Osteoblast (primary cell): ENCODE data around the gene TRIM72. TPM values are rescaled to one million over a fixed set of nuclear protein-coding genes. Genes with fewer than 3 reads are reported as not detected.
"Not testable (repeated sequence)": the region's sequence is repeated elsewhere in the genome, so short reads cannot be mapped to it uniquely, and the experiment has no call there.

Experiments
- DNase-seq: peaks from one replicate; pipeline ENCODE4 v3.0.0; 2011; ENCODE audit warnings: low spot score, mixed read lengths; ENCODE audit not compliant: insufficient read length; ENCODE audit errors: missing footprints
- H2AFZ ChIP-seq: 2 replicates; pipeline ENCODE4 v1.6.0; 2011; ENCODE audit warnings: mild to moderate bottlenecking, low read length
- H3K27ac ChIP-seq: 2 replicates; pipeline ENCODE4 v1.5.1; 2011; ENCODE audit warnings: mild to moderate bottlenecking, low read depth, low read length, moderate library complexity
- H3K27me3 ChIP-seq: 2 replicates; pipeline ENCODE4 v1.6.0; 2012; ENCODE audit warnings: mild to moderate bottlenecking, control low read depth, inconsistent platforms, low read length, moderate library complexity; ENCODE audit not compliant: insufficient read depth
- H3K36me3 ChIP-seq: 2 replicates; pipeline ENCODE4 v1.5.1; 2011; ENCODE audit warnings: mild to moderate bottlenecking, low read length, control low read depth, moderate library complexity; ENCODE audit not compliant: insufficient read depth
- H3K4me1 ChIP-seq: 2 replicates; pipeline ENCODE4 v1.5.1; 2011; ENCODE audit warnings: mild to moderate bottlenecking, low read length, control low read depth, moderate library complexity; ENCODE audit not compliant: insufficient read depth
- H3K4me2 ChIP-seq: 2 replicates; pipeline ENCODE4 v1.6.0; 2011; ENCODE audit warnings: mild to moderate bottlenecking, low read length; ENCODE audit not compliant: insufficient read depth
- H3K4me3 ChIP-seq: fragments of 200-600 bp; sonication (generic); 3 replicates; pipeline ENCODE4 v1.5.1; 2012; ENCODE audit warnings: mild to moderate bottlenecking, low read length, inconsistent platforms; ENCODE audit not compliant: insufficient read depth
- H3K79me2 ChIP-seq: 2 replicates; pipeline ENCODE4 v1.6.0; 2012; ENCODE audit warnings: mild to moderate bottlenecking, low read length, control low read depth, inconsistent platforms; ENCODE audit not compliant: insufficient read depth
- H3K9me3 ChIP-seq: 2 replicates; pipeline ENCODE4 v1.5.1; 2011; ENCODE audit warnings: low read depth, low read length, control low read depth
- H4K20me1 ChIP-seq: 2 replicates; pipeline ENCODE4 v1.6.0; 2012; ENCODE audit warnings: mild to moderate bottlenecking, low read length, control low read depth; ENCODE audit not compliant: insufficient read depth
- CTCF ChIP-seq: IDR thresholded peaks from 2 replicates; pipeline ENCODE4 v1.5.1; 2011; ENCODE audit warnings: mild to moderate bottlenecking, low read depth, low read length, moderate library complexity; ENCODE audit errors: extremely low read depth
- total RNA-seq: library from RNA; depleted of rRNA; stranded (reverse); fragments of >200 nt; gene quantifications from 2 replicates; pipeline ENCODE4 v1.2.3, GENCODE V29; 2012

Gene TRIM72
- total RNA-seq, 1 donor: not detected

- Histone ChIP-seq H3K27ac (no peak overlapping the region), H3K9me3 (no peaks in the 10 kb centered on the region), H3K4me1 (no peaks in the 10 kb centered on the region), H3K79me2 (no peaks in the 10 kb centered on the region), H3K4me3 (no peak overlapping the region), H3K36me3 (no peaks in the 10 kb centered on the region), H4K20me1 (no peaks in the 10 kb centered on the region), H3K27me3 (no peaks in the 10 kb centered on the region), H3K4me2 (no peak overlapping the region), H2AFZ (no peak overlapping the region)
- no peak for TF ChIP-seq CTCF
- DNase-seq: no peak
These were observed 24.1 kb downstream of the TRIM72 start for GRCh38 chr16:31238041-31238440.

GRCh38 chr16:31242206-31242605, 28.3 kb downstream of the TRIM72 start:
- no peaks in the 10 kb centered on the region for H3K36me3 ChIP-seq
- no peak for TF ChIP-seq CTCF
- no peaks in the 10 kb centered on the region for H4K20me1 ChIP-seq
- DNase-seq: no peak
- H3K79me2 ChIP-seq: no peaks in the 10 kb centered on the region
- no peak overlapping the region for H3K27ac ChIP-seq
- no peak overlapping the region for H3K4me3 ChIP-seq
- H3K9me3 ChIP-seq: no peaks in the 10 kb centered on the region
- no peak overlapping the region for H3K4me2 ChIP-seq
- H2AFZ ChIP-seq: no peak overlapping the region
- H3K27me3 ChIP-seq: peaks cover 10% of the 10 kb centered on the region
- no peaks in the 10 kb centered on the region for H3K4me1 ChIP-seq

- Histone ChIP-seq H3K9me3 (no peaks in the 10 kb centered on the region), H3K27ac (no peak overlapping the region), H3K4me2 (no peak overlapping the region), H3K79me2 (no peaks in the 10 kb centered on the region), H3K4me3 (no peak overlapping the region), H4K20me1 (no peaks in the 10 kb centered on the region), H3K27me3 (peaks cover 10% of the 10 kb centered on the region), H3K4me1 (no peaks in the 10 kb centered on the region), H3K36me3 (no peaks in the 10 kb centered on the region), H2AFZ (no peak overlapping the region)
- TF ChIP-seq CTCF: no peak
- no peak for DNase-seq
These were observed 30.1 kb downstream of the TRIM72 start for GRCh38 chr16:31243734-31244670.

- H3K4me1 ChIP-seq, H3K4me3 ChIP-seq, H3K27ac ChIP-seq, DNase-seq, H3K79me2 ChIP-seq, H3K36me3 ChIP-seq, H3K4me2 ChIP-seq, H3K9me3 ChIP-seq, H4K20me1 ChIP-seq, H2AFZ ChIP-seq: not testable (repeated sequence)
- peaks cover 10% of the 10 kb centered on the region for H3K27me3 ChIP-seq
These were observed 31.7 kb downstream of the TRIM72 start for GRCh38 chr16:31245598-31245997.
